GM18870 (cell line): Measurements from ENCODE around the gene COTL1.
"Not testable (repeated sequence)": the region's sequence is repeated elsewhere in the genome, so short reads cannot be mapped to it uniquely, and the experiment has no call there.

Experiments
- ATAC-seq: cut with Tn5 transposase; IDR thresholded peaks from one replicate; pipeline ENCODE4 v1.9.1; 2021; ENCODE audit warnings: moderate library complexity; ENCODE audit not compliant: unreplicated experiment

COTL1 gene

GRCh38 chr16:84643674-84644073 is 25.8 kb upstream of the COTL1 start:
- no peak for ATAC-seq

GRCh38 chr16:84643180-84643583 is 25.3 kb upstream of the COTL1 start:
- ATAC-seq: no peak

GRCh38 chr16:84641643-84642358 is 23.9 kb upstream of the COTL1 start:
- ATAC-seq: no peak

GRCh38 chr16:84640145-84640544 is 22.3 kb upstream of the COTL1 start:
- no peak for ATAC-seq

GRCh38 chr16:84638231-84638806 is 20.4 kb upstream of the COTL1 start:
- ATAC-seq: no peak

GRCh38 chr16:84637709-84638108 is 19.8 kb upstream of the COTL1 start:
- ATAC-seq: no peak

- ATAC-seq: no peak
These were observed 17.8 kb upstream of the COTL1 start for GRCh38 chr16:84635702-84636101.

- no peak for ATAC-seq
These were observed 15.7 kb upstream of the COTL1 start for GRCh38 chr16:84633622-84634021.

- not testable (repeated sequence) for ATAC-seq
These were observed 15.0 kb upstream of the COTL1 start for GRCh38 chr16:84632862-84633261.

GRCh38 chr16:84631886-84632285 is 14.0 kb upstream of the COTL1 start:
- no peak for ATAC-seq

- no peak for ATAC-seq
These were observed 13.2 kb upstream of the COTL1 start for GRCh38 chr16:84631153-84631466.

- ATAC-seq: no peak
These were observed 12.7 kb upstream of the COTL1 start for GRCh38 chr16:84630446-84631152.

GRCh38 chr16:84630009-84630408 is 12.1 kb upstream of the COTL1 start:
- ATAC-seq: no peak

GRCh38 chr16:84629580-84629979 is 11.7 kb upstream of the COTL1 start:
- no peak for ATAC-seq

- no peak for ATAC-seq
These were observed 10.4 kb upstream of the COTL1 start for GRCh38 chr16:84628226-84628731.

- ATAC-seq: no peak
These were observed 7.7 kb upstream of the COTL1 start for GRCh38 chr16:84625556-84625955.

GRCh38 chr16:84620913-84621312 is 3.0 kb upstream of the COTL1 start:
- ATAC-seq: not testable (repeated sequence)

- no peak for ATAC-seq
These were observed 943 bp upstream of the COTL1 start for GRCh38 chr16:84618581-84619460.

GRCh38 chr16:84617041-84617790 is 662 bp downstream of the COTL1 start:
- peak; percentile 22 for ATAC-seq

GRCh38 chr16:84616515-84616914 is 1.4 kb downstream of the COTL1 start:
- no peak for ATAC-seq
